ENCODE measurements around the gene PBX2. TPM values are rescaled to one million over a fixed set of nuclear protein-coding genes. Genes with fewer than 3 reads are reported as not detected.

Gene PBX2
- total and polyA plus RNA-seq, 10 donors, result 29.6 to 160 (median 89.9) TPM

DNA sequence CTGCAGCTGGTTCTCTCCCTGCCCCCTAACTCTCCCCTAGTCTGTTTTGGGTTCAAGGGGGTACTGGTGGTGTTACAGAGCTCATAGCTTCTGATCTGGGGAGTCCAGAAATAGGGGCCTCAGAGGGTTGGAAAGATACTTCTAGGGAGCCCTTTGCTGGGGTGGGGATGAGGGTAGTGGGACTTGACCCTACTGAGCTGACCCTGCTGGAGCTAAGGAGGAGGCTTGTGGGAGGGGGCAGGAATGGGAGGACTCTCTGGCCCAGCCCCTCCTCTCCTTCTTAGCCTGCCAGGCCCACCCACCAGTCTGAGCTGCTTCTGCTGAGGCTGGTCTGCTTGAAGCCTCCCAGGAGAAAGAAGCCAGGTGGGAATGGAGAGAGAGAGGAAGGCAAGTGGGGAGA lies 25.7 kb downstream of the PBX2 start, which contains the start of gene EGFL8:
TSS of gene EGFL8 (plus strand) at position 301 of the 400 bp plus-strand sequence. CDS start 1,571 bp downstream, outside the sequence.
- Histone ChIP-seq H3K9me3 (no peaks in the 10 kb centered on the region), H3K36me3 (peaks cover 0 to 70% (median 16%) of the 10 kb centered on the region in 6 donors), H3K27ac (peak within 1 kb of the TSS in 1 of 8 donors; percentile 34), H3K4me1 (no peaks in the 10 kb centered on the region), H3K27me3 (replicated peaks in 1 of 7) (no peaks in the 10 kb centered on the region), H3K4me3 (no peak within 1 kb of the TSS)
- intact Hi-C loops (cut with DNase I; ENCODE audit: low total_unique reads), result no loop called here
- no peak for TF ChIP-seq POLR2AphosphoS5 (IDR thresholded peaks at IDR 0.05)
- peak; percentile 17 for DNase-seq

DNA sequence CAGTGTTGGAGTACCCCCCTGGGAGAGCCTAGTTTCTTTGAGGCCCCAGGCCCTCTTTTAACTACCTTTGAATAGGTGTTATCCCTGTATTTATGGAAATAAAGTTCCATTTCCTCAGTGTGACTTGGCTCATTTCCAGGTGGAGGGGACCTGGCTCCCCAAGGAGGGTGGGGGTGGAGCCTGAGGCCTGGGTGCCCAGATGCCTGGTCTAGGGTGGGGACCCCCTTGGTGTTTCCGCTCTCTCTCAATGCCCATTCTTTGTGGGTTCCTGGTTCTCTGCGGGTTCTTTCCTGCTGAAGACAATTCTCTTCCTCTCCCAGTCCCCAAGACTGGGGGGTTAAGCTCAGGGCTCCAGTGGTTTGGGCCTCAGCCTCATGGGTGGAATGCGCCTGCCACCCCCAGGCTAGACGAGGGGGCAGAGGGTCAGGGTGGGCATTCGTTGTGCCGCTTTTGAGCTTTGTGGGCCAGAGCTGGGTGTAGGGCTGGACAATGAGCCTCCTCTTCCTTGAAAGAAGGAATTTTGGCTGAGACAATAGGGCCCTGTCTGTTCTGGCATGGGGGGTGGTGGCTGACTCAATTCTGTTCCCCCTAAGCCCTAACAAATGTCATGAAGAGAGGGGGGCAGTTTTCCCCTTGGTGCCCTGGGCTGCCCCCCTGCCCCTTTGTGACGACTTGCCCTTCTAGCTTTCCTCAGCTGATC lies 26.3 kb downstream of the PBX2 start:
- peaks cover 0 to 69% (median 15%) of the 10 kb centered on the region in 6 donors for H3K36me3 ChIP-seq
- intact Hi-C loops (cut with DNase I; ENCODE audit: low total_unique reads), result no loop called here
- 89 to 98% (median 92%) methylated on average over 7 of the region's 7 CpGs for WGBS, 5 donors
- peak overlapping the region in 1 of 8 donors; percentile 34 for H3K27ac ChIP-seq
- H3K4me1 ChIP-seq, result no peaks in the 10 kb centered on the region
- H3K9me3 ChIP-seq, result no peaks in the 10 kb centered on the region
- TF ChIP-seq, protein P1, sequence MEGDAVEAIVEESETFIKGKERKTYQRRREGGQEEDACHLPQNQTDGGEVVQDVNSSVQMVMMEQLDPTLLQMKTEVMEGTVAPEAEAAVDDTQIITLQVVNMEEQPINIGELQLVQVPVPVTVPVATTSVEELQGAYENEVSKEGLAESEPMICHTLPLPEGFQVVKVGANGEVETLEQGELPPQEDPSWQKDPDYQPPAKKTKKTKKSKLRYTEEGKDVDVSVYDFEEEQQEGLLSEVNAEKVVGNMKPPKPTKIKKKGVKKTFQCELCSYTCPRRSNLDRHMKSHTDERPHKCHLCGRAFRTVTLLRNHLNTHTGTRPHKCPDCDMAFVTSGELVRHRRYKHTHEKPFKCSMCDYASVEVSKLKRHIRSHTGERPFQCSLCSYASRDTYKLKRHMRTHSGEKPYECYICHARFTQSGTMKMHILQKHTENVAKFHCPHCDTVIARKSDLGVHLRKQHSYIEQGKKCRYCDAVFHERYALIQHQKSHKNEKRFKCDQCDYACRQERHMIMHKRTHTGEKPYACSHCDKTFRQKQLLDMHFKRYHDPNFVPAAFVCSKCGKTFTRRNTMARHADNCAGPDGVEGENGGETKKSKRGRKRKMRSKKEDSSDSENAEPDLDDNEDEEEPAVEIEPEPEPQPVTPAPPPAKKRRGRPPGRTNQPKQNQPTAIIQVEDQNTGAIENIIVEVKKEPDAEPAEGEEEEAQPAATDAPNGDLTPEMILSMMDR (IDR thresholded peaks at IDR 0.05 in 8 of 11, conservative IDR thresholded peaks at IDR 0.05 in 3 of 11), result no peak
- TF ChIP-seq POLR2A (IDR thresholded peaks at IDR 0.05) (no peak), POLR2AphosphoS5 (IDR thresholded peaks at IDR 0.05) (peak in 1 of 3 donors; percentile 13)
- DNase-seq, result peak; percentile 39
- no peak overlapping the region for H3K4me3 ChIP-seq
- H3K27me3 ChIP-seq (replicated peaks in 1 of 7), result no peaks in the 10 kb centered on the region

DNA sequence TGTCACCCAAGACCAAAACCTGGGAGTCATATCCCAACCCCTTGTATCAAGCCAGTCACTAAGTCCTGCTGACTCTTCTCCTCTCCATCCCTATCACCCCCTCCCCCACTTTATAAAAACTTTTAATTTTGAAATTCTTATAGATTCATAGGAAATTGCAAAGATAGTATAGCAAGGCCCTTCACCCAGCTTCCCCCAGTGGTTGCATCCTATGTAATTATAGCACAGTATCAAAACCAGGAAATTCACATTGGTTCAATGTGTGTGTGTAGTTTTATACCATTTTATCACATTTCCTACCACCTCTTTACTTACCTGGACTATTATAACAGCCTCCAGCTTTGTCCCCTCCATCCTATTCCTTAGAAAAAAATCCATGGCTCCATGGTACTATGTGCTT lies 31.9 kb downstream of the PBX2 start:
- peaks cover 0 to 52% (median 16%) of the 10 kb centered on the region in 6 donors for H3K36me3 ChIP-seq
- intact Hi-C loops (cut with DNase I; ENCODE audit: low total_unique reads), result no loop called here

DNA sequence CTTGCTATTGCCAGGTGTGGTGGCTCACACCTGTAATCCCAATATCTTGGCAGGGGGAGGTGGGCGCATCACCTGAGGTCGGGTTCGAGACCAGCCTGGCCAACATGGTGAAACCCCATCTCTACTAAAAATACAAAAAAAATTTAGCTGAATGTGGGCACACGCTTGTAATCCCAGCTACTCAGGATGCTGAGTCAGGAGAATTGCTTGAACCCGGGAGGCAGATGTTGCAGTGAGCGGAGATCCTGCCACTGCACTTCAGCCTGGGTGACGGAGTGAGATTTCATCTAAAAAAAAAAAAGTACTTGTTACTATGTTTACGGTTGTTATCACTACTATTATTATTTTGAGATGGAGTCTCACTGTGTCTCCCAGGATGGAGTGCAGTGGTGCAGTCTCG lies 33.1 kb downstream of the PBX2 start:
- H3K4me1 ChIP-seq, result peaks cover 6 to 42% (median 28%) of the 10 kb centered on the region in 6 donors
- H3K27ac ChIP-seq, result no peak overlapping the region
- peaks cover 0 to 27% (median 0%) of the 10 kb centered on the region in 7 donors for H3K27me3 ChIP-seq (replicated peaks in 1 of 7)
- H3K9me3 ChIP-seq, result no peaks in the 10 kb centered on the region
- H3K36me3 ChIP-seq, result peaks cover 0 to 42% (median 16%) of the 10 kb centered on the region in 6 donors
- intact Hi-C loops (cut with DNase I; ENCODE audit: low total_unique reads), result no loop called here
- no peak overlapping the region for H3K4me3 ChIP-seq
- TF ChIP-seq, protein P1 (IDR thresholded peaks at IDR 0.05 in 8 of 11, conservative IDR thresholded peaks at IDR 0.05 in 3 of 11), result no peak
- DNase-seq, result no peak
- WGBS, 5 donors, result 90 to 98% (median 95%) methylated on average over 9 of the region's 9 CpGs

More for the DNA sequence above, 31.9 kb downstream of the PBX2 start:
- Histone ChIP-seq H3K9me3 (no peaks in the 10 kb centered on the region), H3K4me3 (no peak overlapping the region), H3K27ac (no peak overlapping the region), H3K4me1 (peaks cover 6 to 30% (median 20%) of the 10 kb centered on the region in 6 donors), H3K27me3 (replicated peaks in 1 of 7) (peaks cover 0 to 15% (median 0%) of the 10 kb centered on the region in 7 donors)
- no peak for DNase-seq
- TF ChIP-seq, protein P1 (IDR thresholded peaks at IDR 0.05 in 8 of 11, conservative IDR thresholded peaks at IDR 0.05 in 3 of 11), result no peak
- TF ChIP-seq POLR2A (IDR thresholded peaks at IDR 0.05) (no peak), POLR2AphosphoS5 (IDR thresholded peaks at IDR 0.05) (no peak)

All from spleen (tissue), 11 donors.